Mesendoderm (in vitro differentiated cells): ENCODE results near the gene HNRNPLL.

Experiments
- DNase-seq: peaks from one replicate; pipeline ENCODE4 v3.0.0; 2013
- H2AK5ac ChIP-seq: 2 replicates; pipeline ENCODE4 v1.6.1; 2013; ENCODE audit warnings: low read length, inconsistent platforms
- H2BK120ac ChIP-seq: 2 replicates; pipeline ENCODE4 v1.6.1; 2013; ENCODE audit warnings: low read depth, mild to moderate bottlenecking, low read length, moderate library complexity, mixed read lengths
- H2BK15ac ChIP-seq: replicated peaks from 2 replicates; pipeline ENCODE4 v1.6.1; 2013; ENCODE audit warnings: low read depth, mild to moderate bottlenecking, moderate library complexity
- H2BK5ac ChIP-seq: 2 replicates; pipeline ENCODE4 v1.6.1; 2013; ENCODE audit warnings: low read length, inconsistent platforms
- H3K18ac ChIP-seq: 2 replicates; pipeline ENCODE4 v1.6.1; 2013; ENCODE audit warnings: mild to moderate bottlenecking, low read length, mixed read lengths
- H3K23ac ChIP-seq: one replicate; pipeline ENCODE4 v1.6.1; 2013; ENCODE audit warnings: low read length
- H3K27ac ChIP-seq: 2 replicates; pipeline ENCODE4 v1.5.1; 2013; ENCODE audit warnings: low read depth, mild to moderate bottlenecking, inconsistent platforms, low read length, moderate library complexity
- H3K27me3 ChIP-seq: 2 replicates; pipeline ENCODE4 v1.6.1; 2013; ENCODE audit warnings: low read length, control low read depth, mild to moderate bottlenecking, inconsistent platforms; ENCODE audit not compliant: insufficient read depth, poor library complexity
- H3K36me3 ChIP-seq: 2 replicates; pipeline ENCODE4 v1.6.1; 2013; ENCODE audit warnings: low read length, inconsistent platforms; ENCODE audit not compliant: control insufficient read depth, insufficient read depth
- H3K4ac ChIP-seq: one replicate; pipeline ENCODE4 v1.6.1; 2013; ENCODE audit warnings: low read depth, mild to moderate bottlenecking, low read length, moderate library complexity
- H3K4me1 ChIP-seq: 2 replicates; pipeline ENCODE4 v1.6.1; 2013; ENCODE audit warnings: low read depth, low read length, inconsistent platforms; ENCODE audit not compliant: control insufficient read depth
- H3K4me2 ChIP-seq: 2 replicates; pipeline ENCODE4 v1.6.1; 2013; ENCODE audit warnings: low read length
- H3K4me3 ChIP-seq: 2 replicates; pipeline ENCODE4 v1.5.1; 2013; ENCODE audit warnings: mild to moderate bottlenecking, low read length
- H3K56ac ChIP-seq: one replicate; pipeline ENCODE4 v1.6.1; 2013; ENCODE audit warnings: low read length
- H3K79me1 ChIP-seq: 2 replicates; pipeline ENCODE4 v1.6.1; 2013; ENCODE audit warnings: low read length, inconsistent platforms
- H3K79me2 ChIP-seq: 2 replicates; pipeline ENCODE4 v1.6.1; 2013; ENCODE audit warnings: mild to moderate bottlenecking, low read length; ENCODE audit not compliant: control insufficient read depth, insufficient read depth
- H3K9ac ChIP-seq: 2 replicates; pipeline ENCODE4 v1.6.1; 2013; ENCODE audit warnings: low read length, inconsistent platforms
- H4K5ac ChIP-seq: one replicate; pipeline ENCODE4 v1.6.1; 2013; ENCODE audit warnings: low read length
- H4K8ac ChIP-seq: one replicate; pipeline ENCODE4 v1.6.1; 2013; ENCODE audit warnings: low read depth, mild to moderate bottlenecking, control low read depth, low read length, moderate library complexity
- WGBS: extraction: QIAGEN DNeasy Blood & Tissue Kit; methylation state at CpG from one replicate; pipeline ENCODE4 v1.1.7; 2013; ENCODE audit warnings: low lambda C conversion rate, missing lambda C conversion rate; ENCODE audit not compliant: insufficient coverage; ENCODE audit errors: extremely low coverage; 5-methylcytosine and 5-hydroxymethylcytosine counted together

Gene HNRNPLL

DNA sequence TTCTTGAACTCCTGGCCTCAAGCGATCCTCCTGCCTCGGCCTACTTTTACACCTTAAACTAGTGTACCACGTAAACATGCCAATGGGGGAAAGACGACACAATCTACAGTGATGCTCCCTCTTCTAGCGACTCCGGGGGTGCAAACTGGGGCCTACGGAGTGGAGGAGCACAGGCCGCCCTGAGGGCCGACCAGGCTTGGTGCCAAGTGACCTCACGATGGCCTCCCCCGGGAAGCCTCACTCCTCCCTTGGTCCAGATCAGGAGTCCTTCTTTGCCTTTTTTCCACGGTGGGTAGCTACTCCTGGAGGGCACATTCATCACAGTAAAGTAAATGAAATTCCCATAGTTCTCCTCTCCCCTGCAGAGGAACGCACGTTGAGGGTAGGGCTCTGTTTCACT is 73.5 kb downstream of the HNRNPLL start:
- H3K27ac ChIP-seq: no peak overlapping the region
- H3K79me1 ChIP-seq: no peaks in the 10 kb centered on the region
- no peak overlapping the region for H3K4me2 ChIP-seq
- H3K4me3 ChIP-seq: no peak overlapping the region
- H3K36me3 ChIP-seq: no peaks in the 10 kb centered on the region
- H4K8ac ChIP-seq: no peak overlapping the region
- no peaks in the 10 kb centered on the region for H3K4me1 ChIP-seq
- no peak overlapping the region for H3K4ac ChIP-seq
- H2BK15ac ChIP-seq: no peak overlapping the region
- no peak overlapping the region for H3K23ac ChIP-seq
- no peaks in the 10 kb centered on the region for H3K79me2 ChIP-seq
- H3K9ac ChIP-seq: no peak overlapping the region
- no peak overlapping the region for H2BK120ac ChIP-seq
- H4K5ac ChIP-seq: no peak overlapping the region
- no peak overlapping the region for H2BK5ac ChIP-seq
- no peak overlapping the region for H2AK5ac ChIP-seq
- no CpG with 5 or more reads among the region's 14 CpGs for WGBS
- DNase-seq: no peak
- H3K27me3 ChIP-seq: no peaks in the 10 kb centered on the region
- peak overlapping the region; percentile 15 for H3K56ac ChIP-seq
- no peak overlapping the region for H3K18ac ChIP-seq

DNA sequence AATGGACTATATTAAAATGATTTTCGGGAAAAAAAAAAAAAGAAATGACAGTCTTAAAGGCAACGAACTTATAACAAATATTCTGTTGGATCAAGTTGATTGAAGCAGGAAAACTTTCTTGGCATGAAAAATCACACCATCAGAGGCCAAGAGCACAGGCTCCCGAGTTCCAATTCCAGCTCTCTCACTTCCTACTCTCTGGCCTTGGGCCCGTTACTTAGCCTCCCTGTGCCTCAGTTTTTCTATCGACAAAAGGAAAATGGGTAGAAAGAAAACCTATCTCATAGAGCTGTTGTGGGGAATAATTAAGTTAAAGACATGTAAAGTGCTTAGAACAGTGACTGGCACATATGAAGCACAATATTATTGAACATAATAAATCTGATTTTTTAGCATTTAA is 74.2 kb downstream of the HNRNPLL start:
- Histone ChIP-seq H3K4me2 (no peak overlapping the region), H3K4me3 (no peak overlapping the region), H3K27me3 (no peaks in the 10 kb centered on the region), H3K4ac (no peak overlapping the region), H3K36me3 (no peaks in the 10 kb centered on the region), H2AK5ac (no peak overlapping the region), H2BK15ac (no peak overlapping the region), H3K18ac (no peak overlapping the region), H3K56ac (no peak overlapping the region), H3K79me2 (no peaks in the 10 kb centered on the region), H3K9ac (no peak overlapping the region), H2BK120ac (no peak overlapping the region), H3K23ac (no peak overlapping the region), H2BK5ac (no peak overlapping the region), H3K79me1 (no peaks in the 10 kb centered on the region), H3K4me1 (no peaks in the 10 kb centered on the region), H4K8ac (no peak overlapping the region), H3K27ac (no peak overlapping the region), H4K5ac (no peak overlapping the region)
- no peak for DNase-seq
- no CpG with 5 or more reads among the region's 5 CpGs for WGBS

GRCh38 chr2:38528008-38528442 is 74.7 kb downstream of the HNRNPLL start:
- H3K27me3 ChIP-seq: no peaks in the 10 kb centered on the region
- DNase-seq: peak; percentile 69
- no peak overlapping the region for H2AK5ac ChIP-seq
- H3K4me3 ChIP-seq: no peak overlapping the region
- H4K8ac ChIP-seq: no peak overlapping the region
- no peaks in the 10 kb centered on the region for H3K79me2 ChIP-seq
- no peak overlapping the region for H3K4ac ChIP-seq
- no peaks in the 10 kb centered on the region for H3K79me1 ChIP-seq
- WGBS: no CpG with 5 or more reads among the region's 27 CpGs
- H3K4me2 ChIP-seq: peak overlapping the region; percentile 26
- H3K36me3 ChIP-seq: no peaks in the 10 kb centered on the region
- H2BK5ac ChIP-seq: no peak overlapping the region
- no peak overlapping the region for H2BK15ac ChIP-seq
- H2BK120ac ChIP-seq: no peak overlapping the region
- H3K27ac ChIP-seq: no peak overlapping the region
- no peak overlapping the region for H3K18ac ChIP-seq
- H3K9ac ChIP-seq: peak overlapping the region; percentile 49
- H3K56ac ChIP-seq: peak overlapping the region; percentile 52
- no peaks in the 10 kb centered on the region for H3K4me1 ChIP-seq
- no peak overlapping the region for H4K5ac ChIP-seq
- no peak overlapping the region for H3K23ac ChIP-seq

DNA sequence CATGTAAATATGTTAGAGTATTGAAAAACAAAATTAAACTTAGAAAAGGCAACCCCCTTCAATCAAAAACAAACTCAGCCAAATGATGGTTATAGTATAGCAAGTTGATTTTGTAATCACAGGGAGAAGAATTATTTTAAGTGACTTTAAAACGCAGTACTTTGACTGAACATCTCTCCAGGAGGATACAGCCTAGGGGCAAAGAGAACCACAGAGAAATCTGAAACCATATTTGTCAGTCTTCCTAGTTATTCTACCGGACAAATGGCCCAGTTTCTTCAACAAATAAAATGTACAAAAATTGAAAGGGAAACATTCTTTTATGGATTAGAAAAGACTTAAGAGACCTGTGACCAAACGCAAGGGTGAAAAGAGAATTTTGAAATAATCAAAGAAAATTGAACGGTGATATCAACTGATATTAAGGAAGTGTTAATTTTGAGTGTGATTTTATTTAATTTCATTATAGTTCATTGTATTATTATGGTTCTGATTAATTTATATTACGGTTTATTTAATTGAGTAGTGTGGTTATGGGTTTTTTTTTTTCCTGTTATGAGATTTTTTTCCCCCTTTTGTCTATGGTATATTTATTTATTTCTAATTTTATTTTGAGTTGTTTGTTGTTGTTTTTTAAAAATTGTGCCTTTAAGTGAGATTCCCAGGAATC is 75.3 kb downstream of the HNRNPLL start:
- Histone ChIP-seq H3K36me3 (no peaks in the 10 kb centered on the region), H3K4me2 (no peak overlapping the region), H2BK15ac (no peak overlapping the region), H3K4me3 (no peak overlapping the region), H4K5ac (no peak overlapping the region), H2BK120ac (no peak overlapping the region), H2BK5ac (no peak overlapping the region), H3K79me2 (no peaks in the 10 kb centered on the region), H3K27me3 (no peaks in the 10 kb centered on the region), H3K56ac (peak overlapping the region; percentile 52), H3K4ac (no peak overlapping the region), H3K23ac (no peak overlapping the region), H3K9ac (peak overlapping the region; percentile 49), H3K79me1 (no peaks in the 10 kb centered on the region), H3K27ac (no peak overlapping the region), H4K8ac (no peak overlapping the region), H2AK5ac (no peak overlapping the region), H3K18ac (no peak overlapping the region), H3K4me1 (peaks cover 2% of the 10 kb centered on the region)
- no peak for DNase-seq
- 100% methylated on average over 2 of the region's 5 CpGs for WGBS

DNA sequence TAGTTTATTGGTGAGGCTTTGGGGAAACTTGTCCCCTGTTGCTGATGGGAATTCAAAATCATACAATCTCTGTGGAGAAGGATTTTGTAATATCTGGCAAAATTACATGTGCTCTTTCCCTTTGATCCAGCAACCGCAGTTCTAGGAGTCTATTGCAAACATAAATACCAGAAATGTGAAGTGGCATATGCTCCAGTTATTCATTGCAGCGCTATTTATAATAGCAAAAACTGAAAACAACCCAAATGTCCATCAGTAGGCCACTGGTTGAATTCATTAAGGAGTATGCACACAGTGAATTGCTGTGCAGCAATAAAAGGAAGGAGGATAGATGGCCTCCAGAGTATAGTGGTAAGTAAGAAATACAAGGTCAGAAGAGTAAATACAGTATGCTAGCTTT is 76.5 kb downstream of the HNRNPLL start:
- Histone ChIP-seq H4K8ac (no peak overlapping the region), H3K4me1 (peaks cover 2% of the 10 kb centered on the region), H3K56ac (no peak overlapping the region), H3K79me1 (no peaks in the 10 kb centered on the region), H3K27ac (no peak overlapping the region), H3K27me3 (no peaks in the 10 kb centered on the region), H3K9ac (no peak overlapping the region), H3K4ac (no peak overlapping the region), H3K23ac (no peak overlapping the region), H3K4me2 (no peak overlapping the region), H2BK5ac (no peak overlapping the region), H2AK5ac (no peak overlapping the region), H4K5ac (no peak overlapping the region), H3K36me3 (no peaks in the 10 kb centered on the region), H2BK120ac (no peak overlapping the region), H2BK15ac (no peak overlapping the region), H3K79me2 (no peaks in the 10 kb centered on the region), H3K4me3 (no peak overlapping the region), H3K18ac (no peak overlapping the region)
- no CpG with 5 or more reads among the region's 2 CpGs for WGBS
- DNase-seq: no peak

GRCh38 chr2:38524580-38524979 is 78.1 kb downstream of the HNRNPLL start:
- Histone ChIP-seq H3K9ac (no peak overlapping the region), H2BK120ac (no peak overlapping the region), H2BK5ac (no peak overlapping the region), H3K18ac (no peak overlapping the region), H3K4me2 (no peak overlapping the region), H3K56ac (no peak overlapping the region), H2BK15ac (no peak overlapping the region), H4K8ac (no peak overlapping the region), H3K79me2 (no peaks in the 10 kb centered on the region), H3K23ac (no peak overlapping the region), H3K4me1 (peaks cover 2% of the 10 kb centered on the region), H3K27ac (no peak overlapping the region), H3K4ac (no peak overlapping the region), H3K4me3 (no peak overlapping the region), H2AK5ac (no peak overlapping the region), H3K79me1 (no peaks in the 10 kb centered on the region), H4K5ac (no peak overlapping the region), H3K27me3 (no peaks in the 10 kb centered on the region), H3K36me3 (no peaks in the 10 kb centered on the region)
- no peak for DNase-seq
- WGBS: no CpG with 5 or more reads among the region's 3 CpGs
